NCI-H2081 treated with DMSO at 0.1 percent for 48 hours (cell line): ENCODE measurements around the gene FAM43B.
A peak's percentile ranks its signal among the peaks of the same experiment; 100 is the strongest.

Experiments used
- DNase-seq: peaks from one replicate; lab custom pipeline; 2025; lab: John Stamatoyannopoulos, UW

The FAM43B gene

DNA sequence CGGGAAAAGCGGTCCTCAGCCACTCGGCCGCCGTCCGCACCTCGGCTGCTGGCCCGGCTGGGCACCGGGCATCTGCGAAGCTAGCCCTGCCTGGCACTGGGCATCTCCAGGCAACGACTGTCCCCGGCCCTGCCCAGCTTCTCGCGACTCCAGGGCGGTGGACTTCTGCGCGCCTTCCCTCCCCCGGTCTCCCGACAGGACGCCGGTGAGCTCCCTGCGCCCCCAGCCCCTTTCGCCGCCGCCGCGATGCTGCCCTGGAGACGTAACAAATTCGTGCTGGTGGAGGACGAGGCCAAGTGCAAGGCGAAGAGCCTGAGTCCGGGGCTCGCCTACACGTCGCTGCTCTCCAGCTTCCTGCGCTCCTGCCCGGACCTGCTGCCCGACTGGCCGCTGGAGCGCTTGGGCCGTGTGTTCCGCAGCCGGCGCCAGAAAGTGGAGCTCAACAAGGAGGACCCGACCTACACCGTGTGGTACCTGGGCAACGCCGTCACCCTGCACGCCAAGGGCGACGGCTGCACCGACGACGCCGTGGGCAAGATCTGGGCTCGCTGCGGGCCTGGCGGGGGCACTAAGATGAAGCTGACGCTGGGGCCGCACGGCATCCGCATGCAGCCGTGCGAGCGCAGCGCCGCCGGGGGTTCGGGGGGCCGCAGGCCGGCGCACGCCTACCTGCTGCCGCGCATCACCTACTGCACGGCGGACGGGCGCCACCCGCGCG, 514 bp downstream of the FAM43B start:
- DNase-seq = no peak

DNA sequence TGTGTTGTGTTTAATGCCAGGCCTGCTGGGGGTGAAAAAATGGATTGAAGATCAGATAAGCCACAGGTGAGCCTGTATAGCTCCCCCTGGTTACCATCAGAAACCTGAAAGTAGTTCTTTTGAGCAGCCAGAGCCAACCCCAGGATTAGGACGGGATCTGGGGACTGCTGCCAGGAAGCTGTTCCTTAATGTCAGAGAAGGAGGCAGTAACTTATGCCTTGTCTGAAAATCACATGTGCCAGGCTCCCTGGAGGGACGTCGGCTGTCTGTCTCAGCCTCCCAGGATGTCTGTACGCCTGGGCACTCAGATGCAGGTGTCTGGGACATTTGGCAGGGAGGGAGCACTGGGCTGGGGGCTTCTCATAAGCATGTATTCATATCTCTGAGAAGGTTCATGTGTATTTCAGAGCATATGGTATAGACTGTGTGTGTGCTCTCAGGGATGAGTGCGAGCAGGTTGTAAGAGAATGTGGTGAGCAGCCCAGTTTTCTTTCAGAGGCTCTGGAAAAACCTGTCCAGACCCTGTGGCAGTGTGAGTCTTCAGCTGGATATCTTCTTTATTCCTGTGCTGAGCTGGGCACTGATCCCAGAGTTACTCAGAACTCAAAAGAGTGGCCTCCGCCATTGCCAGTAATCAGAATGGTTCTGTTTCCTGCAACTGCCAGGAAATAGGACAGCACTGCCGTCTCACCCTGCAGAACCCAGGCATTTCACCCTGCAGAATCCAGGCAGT, 2.8 kb downstream of the FAM43B start:
- DNase-seq = no peak

DNA sequence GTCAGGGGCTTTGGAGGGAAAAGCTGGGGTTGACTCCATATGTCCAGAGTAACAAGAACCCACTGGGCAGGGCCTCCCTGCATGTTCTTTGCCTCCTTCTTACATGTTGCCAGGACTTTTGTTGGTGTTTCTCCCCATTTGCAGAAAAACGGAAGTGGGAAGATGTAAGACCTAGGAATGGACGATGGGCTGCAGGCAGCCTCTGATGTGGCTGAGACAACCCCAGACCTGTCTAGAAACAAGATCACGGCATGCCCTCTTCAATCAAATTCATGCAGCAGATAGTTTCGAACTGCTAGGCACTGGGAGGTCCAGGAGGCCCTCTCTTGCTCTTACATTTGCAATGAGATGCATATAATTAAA, 3.4 kb downstream of the FAM43B start:
- DNase-seq = no peak

DNA sequence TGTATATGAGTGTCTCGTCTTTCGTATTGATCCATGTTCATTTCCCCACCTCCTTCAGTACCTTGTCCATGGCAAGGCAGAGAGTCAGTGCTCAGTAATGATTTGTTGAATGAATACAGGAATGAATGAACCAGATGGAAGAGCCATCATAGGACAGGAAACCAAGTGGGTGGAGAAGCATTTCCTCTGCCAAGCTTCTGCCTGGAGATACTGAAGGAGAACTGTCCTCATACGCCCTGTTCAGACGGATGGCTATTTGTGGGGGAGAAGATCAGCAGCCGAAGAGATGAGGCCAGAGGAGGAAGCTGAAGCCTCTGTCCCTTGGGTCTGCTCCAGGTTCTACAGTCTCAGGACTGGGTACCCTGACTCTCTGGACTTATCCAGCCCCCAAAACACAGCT, 5.8 kb downstream of the FAM43B start:
- no peak for DNase-seq

DNA sequence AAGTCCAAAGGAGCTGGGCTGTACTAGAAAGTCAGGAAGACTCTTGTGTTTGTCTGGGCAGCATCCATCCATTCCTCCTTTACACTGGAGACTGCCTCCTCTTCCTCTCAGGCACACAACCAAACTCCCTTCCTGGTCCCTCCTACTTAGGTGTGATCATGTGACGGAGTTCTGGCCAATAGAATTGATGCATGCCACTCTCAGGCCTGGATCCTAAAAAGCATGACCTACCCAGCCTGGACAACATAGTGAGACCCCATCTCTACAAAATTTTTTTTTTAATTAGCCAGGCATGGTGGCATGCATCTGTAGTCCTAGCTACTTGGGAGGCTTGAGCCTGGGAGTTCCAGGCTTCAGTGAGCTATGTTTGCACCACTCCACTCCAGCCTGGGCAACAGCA, 8.6 kb downstream of the FAM43B start:
- no peak for DNase-seq

DNA sequence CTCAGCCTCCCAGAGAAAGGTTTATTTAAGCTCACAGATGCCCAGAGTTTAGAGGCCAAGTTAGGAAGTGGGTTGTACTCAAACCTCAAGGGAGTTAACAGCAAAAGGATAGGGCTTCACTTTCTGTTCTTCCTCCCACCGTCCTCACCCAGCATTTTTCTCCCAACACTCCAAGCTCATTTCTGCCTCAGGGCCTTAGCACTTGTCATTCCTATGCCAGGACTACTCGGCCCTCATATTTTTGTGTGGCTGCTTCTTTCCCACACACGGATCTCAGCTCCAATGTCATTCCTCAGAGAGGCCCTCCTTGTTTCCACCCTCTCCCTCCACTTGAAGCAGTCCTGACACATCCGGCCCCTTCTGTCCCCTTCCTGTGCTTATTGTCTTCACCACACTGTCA, 12.9 kb downstream of the FAM43B start:
- DNase-seq = no peak

DNA sequence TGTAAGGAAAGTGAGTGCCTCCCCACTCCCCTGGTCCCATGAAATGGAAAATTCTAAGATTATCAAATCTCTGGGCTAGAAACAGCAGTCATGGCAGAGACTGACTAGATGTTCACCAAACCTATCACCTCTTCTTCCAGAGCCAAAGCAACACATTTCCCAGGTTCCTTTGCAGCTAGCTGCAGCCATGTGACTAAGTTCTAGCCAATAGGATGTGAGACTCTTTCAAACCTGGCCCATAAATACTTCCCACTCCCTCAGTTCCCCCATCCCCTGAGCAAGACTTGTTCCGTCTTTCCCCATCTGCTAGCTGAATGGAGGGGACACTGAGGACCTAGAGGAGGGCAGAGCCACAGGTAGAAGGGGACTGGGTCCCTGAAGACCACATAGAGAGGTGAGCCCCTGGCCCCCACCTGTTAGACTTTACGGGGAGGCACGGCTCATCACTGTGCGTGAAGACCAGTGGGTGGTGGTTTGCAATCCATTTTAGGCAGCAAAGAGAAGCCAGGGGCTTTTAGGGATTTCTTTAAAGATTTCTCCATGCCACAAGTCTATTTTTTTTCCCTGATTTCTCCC, 17.2 kb downstream of the FAM43B start:
- DNase-seq = no peak

DNA sequence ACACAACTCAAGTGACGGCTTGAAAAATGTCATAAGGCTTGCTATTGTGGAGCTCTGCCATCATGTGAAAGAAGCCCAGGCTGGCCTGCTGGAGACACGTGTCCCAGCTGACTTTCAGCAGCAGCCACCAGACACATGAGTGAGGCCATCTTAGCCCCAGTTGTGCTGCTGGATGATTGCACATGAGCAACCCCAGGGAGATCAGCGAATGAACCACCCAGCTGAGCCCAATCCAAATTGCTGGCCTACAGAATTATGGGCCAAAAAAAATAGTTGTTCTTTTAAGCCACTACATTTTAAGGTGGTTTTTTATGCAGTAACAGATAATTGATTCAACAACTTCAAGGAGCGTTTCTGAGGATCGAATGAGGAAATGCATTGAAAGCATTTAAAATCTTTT, 19.1 kb downstream of the FAM43B start:
- DNase-seq = no peak

DNA sequence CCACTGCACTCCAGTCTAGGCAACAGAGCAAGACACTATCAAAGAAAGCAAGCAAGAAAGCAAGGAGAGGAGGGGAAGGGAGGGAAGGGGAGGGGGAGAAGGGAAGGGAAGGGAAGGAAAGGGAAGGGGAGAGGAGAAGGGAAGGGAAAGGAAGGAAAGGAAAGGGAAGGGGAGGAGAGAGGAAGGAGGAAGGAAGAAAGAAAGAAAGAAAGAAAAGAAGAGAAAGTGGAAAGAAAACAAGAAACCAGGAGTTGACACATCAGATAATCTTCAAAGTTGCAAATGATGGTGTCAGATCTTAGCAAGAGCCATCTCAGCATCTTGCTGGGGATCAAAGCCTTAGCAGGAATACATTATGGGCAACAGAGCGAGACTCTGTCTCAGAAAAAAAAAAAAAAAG, 21.6 kb downstream of the FAM43B start:
- no peak for DNase-seq

DNA sequence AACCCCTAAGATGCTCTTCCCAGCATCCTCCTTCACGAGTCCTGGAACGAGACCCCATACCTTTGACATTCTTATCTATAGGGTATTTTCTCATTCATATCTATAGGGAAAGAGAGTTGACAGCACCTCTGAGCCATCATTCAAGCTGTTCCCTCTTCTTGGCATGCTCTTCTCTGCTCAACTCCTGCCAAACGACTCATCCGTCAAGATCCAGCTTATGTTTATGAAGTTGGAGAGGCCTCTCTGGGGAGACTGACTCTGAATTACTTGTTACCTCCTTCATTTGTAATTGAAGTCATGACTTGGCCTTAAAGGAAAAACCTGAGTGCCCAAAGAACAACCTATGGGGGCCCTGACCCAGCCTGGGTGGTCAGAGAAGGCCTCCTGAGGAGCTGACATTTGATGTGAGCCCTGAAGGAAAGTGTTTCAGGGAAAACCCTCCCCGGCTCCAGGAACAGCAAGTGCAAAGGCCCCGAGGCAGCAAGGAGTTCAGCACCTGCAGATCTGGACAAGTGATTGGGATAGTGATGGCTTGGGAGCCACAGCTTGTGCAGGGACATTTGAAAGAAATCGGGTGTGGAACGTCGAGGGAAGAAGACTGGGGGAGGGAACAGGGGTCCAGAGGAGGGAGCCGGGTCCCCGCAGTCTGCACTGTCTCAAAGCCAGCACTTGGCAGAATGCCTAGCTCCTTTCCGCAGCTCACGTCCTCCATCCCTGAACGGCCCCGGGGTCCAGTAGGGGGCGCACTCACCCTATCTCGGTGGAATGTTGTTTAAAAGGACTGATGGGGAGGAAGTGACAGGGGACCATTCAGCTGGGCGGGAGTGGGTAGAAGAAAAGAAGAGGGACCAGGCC, 22.5 kb downstream of the FAM43B start:
- DNase-seq = peak; percentile 9

DNA sequence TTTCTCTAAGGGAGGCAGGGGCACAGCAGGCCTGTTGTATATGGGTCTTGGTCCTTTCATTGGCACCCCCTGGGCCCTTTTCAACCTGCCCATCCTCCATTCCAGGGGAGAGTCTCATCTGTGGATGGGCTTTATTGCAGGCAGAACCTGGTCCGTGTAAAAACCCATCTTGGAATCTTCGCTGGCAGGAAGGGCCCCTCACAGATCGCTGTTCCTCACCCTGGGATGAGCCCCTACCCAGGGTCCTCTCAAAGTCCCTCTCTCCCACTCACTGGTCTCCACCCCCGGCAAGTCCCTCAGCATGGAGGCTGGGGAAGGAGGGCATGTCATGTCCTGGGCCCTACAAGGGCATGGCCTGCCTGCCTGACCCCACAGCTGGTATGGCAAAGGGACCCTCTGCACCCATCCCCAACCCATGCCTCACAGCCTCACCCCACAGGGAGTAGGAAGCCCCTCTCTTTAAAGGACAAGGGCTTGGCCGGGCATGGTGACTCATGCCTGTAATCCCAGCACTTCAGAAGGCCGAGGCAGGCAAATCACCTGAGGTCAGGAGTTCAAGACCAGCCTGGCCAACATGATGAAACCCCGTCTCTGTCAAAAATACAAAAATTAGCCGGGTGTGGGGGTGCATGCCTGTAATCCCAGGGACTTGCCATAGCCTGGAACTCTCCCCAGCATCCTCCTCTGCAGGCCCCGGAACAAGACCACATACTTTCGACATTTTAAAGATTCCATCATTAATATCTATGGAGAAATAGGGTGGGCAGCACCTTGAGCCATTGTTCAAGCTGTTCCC, 23.4 kb downstream of the FAM43B start:
- DNase-seq = no peak

DNA sequence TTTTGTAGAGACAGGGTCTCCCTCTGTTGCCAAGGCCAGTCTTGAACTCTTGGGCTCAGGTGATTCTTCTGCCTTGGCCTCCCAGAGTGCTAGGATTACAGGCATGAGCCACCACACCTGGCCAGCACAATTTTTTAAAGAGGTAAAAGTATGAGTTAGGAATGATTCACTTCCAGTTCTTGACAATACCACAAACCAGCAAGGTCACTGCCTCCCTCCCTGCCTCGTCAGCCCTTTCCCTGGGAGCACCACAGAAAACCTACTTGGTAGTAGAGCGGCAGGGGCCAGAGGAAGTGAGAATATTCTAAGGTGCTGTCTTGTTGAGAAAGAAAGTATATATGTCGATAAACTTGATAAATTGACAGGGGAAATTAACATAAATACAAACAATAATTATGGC, 25.7 kb downstream of the FAM43B start:
- no peak for DNase-seq

DNA sequence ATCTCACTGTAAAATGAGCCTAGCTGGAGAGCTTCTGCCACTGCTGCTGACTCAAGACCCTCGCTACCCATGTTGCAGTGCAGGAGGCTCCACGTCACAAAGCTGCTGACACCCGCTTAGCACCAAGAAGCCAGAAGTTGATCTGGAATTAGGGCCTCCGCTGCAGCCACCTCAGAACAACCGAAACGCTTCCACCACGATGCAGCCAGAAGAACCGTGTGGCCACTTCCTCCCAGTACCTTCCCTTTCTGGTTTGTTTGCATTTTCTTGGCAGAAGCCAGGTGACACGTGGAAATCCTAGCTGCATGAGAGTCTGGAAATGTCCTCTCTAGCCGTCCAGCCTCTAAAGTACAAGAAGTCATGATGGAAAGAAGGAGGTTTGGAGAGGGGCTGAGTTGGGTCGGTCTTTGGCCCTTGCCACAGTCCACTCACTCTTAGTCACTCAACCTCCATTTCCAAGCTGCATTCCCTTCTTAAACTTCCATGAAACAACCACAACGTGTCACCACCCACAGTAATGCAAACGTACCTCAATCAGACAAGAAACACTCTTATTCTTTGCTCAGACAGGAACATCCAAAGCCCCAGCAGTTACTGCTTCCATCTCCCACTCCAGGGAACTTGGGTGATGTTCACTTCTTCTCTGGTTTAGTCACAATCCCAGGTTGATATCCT, 26.5 kb downstream of the FAM43B start:
- no peak for DNase-seq

DNA sequence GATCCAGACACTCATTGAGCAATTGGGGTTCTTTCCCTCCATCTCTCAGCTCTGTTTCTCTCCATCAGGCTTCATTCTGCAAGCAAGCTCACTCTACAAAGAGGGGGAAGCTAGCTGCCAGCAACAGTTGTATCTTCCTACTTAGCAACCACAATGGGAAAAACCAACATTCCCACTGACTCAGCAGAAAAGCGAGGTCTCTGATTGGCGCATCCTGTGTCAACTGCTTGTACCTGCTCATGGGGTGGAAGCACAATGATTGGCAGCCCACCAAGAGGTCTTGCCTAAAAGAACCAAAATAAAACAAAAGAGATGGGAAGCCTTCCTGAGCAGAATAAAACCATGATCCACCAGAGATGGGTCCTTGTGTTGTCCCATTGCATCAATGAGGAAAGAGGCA, 32.5 kb downstream of the FAM43B start:
- DNase-seq = no peak

DNA sequence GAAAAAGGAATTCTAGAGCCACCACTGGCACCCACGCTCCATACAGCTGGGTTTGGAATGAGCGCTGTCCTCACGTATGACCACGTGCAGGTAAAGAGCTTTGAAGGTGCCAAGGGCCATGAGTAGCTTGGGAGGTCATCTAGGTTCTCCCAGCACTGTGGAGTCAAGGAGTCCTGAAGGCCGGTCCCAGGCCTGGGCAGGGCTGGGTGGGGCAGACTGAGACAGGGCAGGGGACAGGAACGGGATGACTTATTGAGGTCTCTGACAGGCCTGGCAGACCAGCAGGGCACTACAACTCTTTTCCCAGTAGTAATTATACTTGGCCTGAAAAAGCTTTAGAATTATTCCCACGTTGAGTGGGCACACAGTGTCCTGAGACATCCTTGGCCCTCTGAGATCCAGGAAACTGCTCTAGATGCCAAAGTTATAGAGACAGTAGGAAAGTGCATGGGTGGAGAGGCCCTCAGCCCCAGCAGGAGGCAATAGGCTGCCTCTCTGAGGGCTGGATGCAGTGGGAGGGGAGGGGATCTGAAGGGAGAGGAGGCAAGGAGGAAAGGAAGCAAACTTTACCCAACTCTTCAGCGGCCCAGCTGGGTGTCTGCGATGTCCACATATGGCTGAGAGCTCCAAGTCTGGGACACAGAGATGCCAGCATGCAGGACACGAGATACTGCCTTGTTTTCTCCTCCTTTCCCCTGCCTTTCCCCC, 34.7 kb downstream of the FAM43B start:
- no peak for DNase-seq

DNA sequence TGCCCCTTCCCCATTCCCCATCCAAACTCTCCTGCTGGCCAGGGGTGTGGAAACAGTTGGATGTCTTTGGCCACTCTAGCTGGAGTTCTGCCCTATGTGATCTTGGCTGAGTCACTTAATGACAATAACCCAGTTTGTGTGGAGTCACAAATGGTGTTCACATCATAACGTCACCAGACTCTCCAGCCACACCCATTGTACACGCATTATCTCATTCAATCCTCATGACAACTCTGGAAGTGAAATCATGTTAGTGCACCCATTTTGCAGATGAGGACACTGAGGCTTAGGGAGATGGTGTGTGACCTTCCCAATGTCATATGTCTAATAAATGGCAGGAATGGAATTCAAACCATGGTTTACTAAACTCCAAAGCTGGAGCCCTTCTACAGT, 35.3 kb downstream of the FAM43B start:
- no peak for DNase-seq

DNA sequence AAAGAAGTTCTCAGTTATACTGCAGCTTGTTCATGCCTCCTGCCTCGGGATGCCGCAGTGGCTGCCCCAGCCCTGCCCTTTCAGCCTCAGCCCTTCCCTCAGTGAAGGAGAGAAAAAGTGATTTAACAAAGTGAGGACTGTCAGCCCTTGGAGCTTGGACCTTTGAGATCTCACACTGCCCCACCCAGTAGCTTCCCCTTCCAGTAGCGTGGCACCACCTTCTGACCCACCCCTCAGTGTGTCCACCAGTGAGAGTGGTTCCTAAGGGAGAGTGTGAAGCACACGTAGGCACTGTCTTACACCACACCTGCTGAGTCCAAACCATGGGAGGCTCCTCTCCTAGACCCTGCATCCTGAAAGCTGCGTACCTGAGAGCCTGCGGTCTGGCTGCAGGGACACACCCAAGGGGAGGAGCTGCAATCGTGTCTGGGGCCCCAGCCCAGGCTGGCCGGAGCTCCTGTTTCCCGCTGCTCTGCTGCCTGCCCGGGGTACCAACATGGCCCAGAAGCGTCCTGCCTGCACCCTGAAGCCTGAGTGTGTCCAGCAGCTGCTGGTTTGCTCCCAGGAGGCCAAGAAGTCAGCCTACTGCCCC, 36.4 kb downstream of the FAM43B start, which contains the start of gene CDA:
Gene CDA (plus strand): TSS at position 464 of the 592 bp plus-strand sequence. CDS start 33 bp downstream, at position 497.
- no peak for DNase-seq

DNA sequence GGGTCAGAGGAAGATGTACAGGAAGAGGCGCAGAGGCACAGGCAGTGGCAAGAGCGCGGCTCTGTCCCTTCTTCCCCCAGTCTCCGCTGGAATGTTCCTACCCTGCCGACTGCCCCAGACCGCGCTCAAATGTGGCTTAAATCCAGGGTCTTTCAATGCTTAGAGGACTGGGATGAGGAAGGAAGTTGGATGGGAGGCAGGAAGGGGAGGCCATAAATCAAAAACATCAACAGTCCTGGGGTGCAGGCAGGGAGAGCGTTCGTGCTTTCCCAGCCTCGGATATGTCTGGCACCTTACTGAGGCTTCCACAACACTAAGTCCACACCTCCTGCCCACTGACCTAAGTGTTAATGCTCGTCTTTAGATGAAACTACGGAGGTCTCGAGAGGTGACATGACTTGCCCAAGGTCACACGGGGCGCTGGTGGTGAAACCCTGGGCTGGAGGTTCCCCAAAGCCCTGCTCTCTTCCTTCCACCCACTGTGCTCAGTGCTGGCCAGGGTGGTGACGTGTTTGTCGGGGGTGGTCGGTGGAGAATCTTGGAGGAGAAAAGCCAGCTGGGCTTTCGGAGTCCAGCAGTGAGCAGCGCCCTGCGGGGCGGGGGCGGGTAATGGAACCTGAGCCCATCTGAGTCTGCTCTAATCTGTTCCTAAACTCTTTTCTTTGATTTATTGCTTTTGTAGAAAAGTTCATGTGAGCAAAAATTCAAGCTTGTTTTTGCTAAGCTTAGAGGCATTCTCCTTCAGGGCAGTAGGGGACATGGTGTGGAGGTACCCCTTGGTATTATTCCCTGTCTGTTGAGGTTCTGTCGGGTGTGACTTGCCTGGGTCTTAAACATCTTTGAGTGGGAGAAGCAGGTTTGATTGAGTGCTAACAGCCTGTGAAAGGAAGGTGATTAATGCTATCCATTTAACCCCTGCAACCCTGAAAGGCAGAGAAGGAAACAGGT, 37.2 kb downstream of the FAM43B start:
- DNase-seq = no peak

DNA sequence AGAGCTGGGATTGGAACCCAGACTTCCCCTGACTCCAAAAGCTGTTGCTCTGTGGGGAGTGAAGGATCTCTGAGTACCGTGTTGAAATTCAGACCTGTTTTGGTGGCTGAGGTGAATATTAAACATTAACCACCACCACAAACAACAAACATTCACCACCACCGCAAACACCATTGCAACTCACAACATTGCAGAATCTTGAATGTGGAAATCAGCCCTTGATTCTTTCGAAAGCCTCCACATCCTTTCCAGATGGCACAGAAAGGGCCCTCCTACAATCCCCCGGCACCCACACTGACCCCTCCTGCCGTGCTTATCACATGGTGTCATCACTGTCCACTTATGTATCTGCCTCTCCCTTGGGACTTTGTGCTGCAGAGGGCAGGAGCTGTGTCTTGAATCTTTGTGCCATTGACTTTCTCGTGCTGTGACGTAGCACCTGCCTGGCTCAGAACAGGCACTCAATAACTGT, 38.0 kb downstream of the FAM43B start:
- no peak for DNase-seq
